ENCODE data around the gene FKBP15. TPM values are rescaled to one million over a fixed set of nuclear protein-coding genes. Genes with fewer than 3 reads are reported as not detected.

The FKBP15 gene
- total and polyA plus RNA-seq, 2 of the 4 experiments (the other 2 are of a cell fraction) = 20.4 to 25.5 TPM

GRCh38 chr9:113183956-113184488 lies 37.1 kb downstream of the FKBP15 start:
- no peak overlapping the region for H2BK15ac ChIP-seq (ENCODE audit: low read depth, low read length)
- ATAC-seq (ENCODE audit: low read depth) (no peak), DNase-seq (no peak)
- H3K79me1 ChIP-seq (ENCODE audit: low read depth in 1 of 2, low read length in 2 of 2) = peaks cover 7 to 20% of the 10 kb centered on the region in 2 experiments
- H4K20me1 ChIP-seq (ENCODE audit: insufficient read depth, low read length) = no peaks in the 10 kb centered on the region
- H2AFZ ChIP-seq (replicated peaks; ENCODE audit: low read length, poor library complexity) = no peak overlapping the region
- no peak overlapping the region for H4K91ac ChIP-seq (ENCODE audit: insufficient read depth, low read depth, low read length)
- H4K5ac ChIP-seq (ENCODE audit: low read depth, low read length) = no peak overlapping the region
- no peak overlapping the region for H3K56ac ChIP-seq (ENCODE audit: extremely low read depth, insufficient read depth, low read length)
- TF ChIP-seq ELK1 (IDR thresholded peaks at IDR 0.05; ENCODE audit: borderline replicate concordance, low read depth, low read length) (no peak), RFX5 (IDR thresholded peaks at IDR 0.05; ENCODE audit: low read depth, low read length) (no peak), USF2 (IDR thresholded peaks at IDR 0.05; ENCODE audit: low read depth, low read length) (no peak), CTCF (conservative IDR thresholded peaks at IDR 0.05; ENCODE audit: low read depth, low read length) (no peak)
- no peak overlapping the region for H3K9ac ChIP-seq (ENCODE audit: low read depth, low read length)
- no peak overlapping the region for H2BK20ac ChIP-seq (ENCODE audit: low read depth, low read length)
- no peak overlapping the region for H3K4ac ChIP-seq (ENCODE audit: low read depth, low read length)
- no peak overlapping the region for H3K23ac ChIP-seq (ENCODE audit: low read depth, low read length)
- peaks cover 23% of the 10 kb centered on the region for H3K36me3 ChIP-seq (ENCODE audit: control insufficient read depth, insufficient read depth, low read length)
- BruUV-seq (replicated peaks) = no TSS peak
- H2BK5ac ChIP-seq (ENCODE audit: low read depth, low read length, poor library complexity, severe bottlenecking) = no peak overlapping the region
- no peak overlapping the region for H3K4me2 ChIP-seq (ENCODE audit: low read depth, low read length)
- in situ Hi-C loops (cut with MboI; ENCODE audit: low sequenced_read_pairs) (no loop called here), dilution Hi-C loops (cut with HindIII; ENCODE audit: low sequenced_read_pairs, unreplicated experiment) (no loop called here), intact Hi-C loops (cut with micrococcal nuclease) (no loop called here)
- no peak overlapping the region for H3K27ac ChIP-seq (ENCODE audit: insufficient read depth, low read length)
- no peaks in the 10 kb centered on the region for H3K27me3 ChIP-seq (ENCODE audit: control insufficient read depth, insufficient read depth, low read length)
- POLR2A ChIA-PET (ENCODE audit: unreplicated experiment) = no interaction called here
- WGBS, 2 experiments (ENCODE audit: extremely low coverage in 2 of 2, insufficient read length in 1 of 2) = no CpG with 5 or more reads among the region's 2 CpGs
- H4K8ac ChIP-seq (ENCODE audit: low read depth in 2 of 2, low read length in 2 of 2) = no peak overlapping the region
- no peak overlapping the region for H3K14ac ChIP-seq (replicated peaks; ENCODE audit: low read depth, low read length)
- no peak overlapping the region for H2AK9ac ChIP-seq (replicated peaks; ENCODE audit: low read depth, low read length, poor library complexity)
- H3K18ac ChIP-seq (ENCODE audit: low read depth, low read length) = no peak overlapping the region
- H3K4me1 ChIP-seq (ENCODE audit: control insufficient read depth, insufficient read depth, low read length) = peaks cover 6% of the 10 kb centered on the region
- no peaks in the 10 kb centered on the region for H3K9me3 ChIP-seq (ENCODE audit: control insufficient read depth, insufficient read depth, low read length)
- peaks cover 15% of the 10 kb centered on the region for H3K9me1 ChIP-seq (ENCODE audit: insufficient read depth, low read length)
- H2AK5ac ChIP-seq (ENCODE audit: low read depth, low read length) = no peak overlapping the region
- H3K4me3 ChIP-seq (ENCODE audit: insufficient read depth, low read depth, low read length) = no peak overlapping the region
- CTCF ChIA-PET = no interaction called here
- no peak overlapping the region for H2BK120ac ChIP-seq (ENCODE audit: low read depth, low read length)

All from IMR-90 (cell line).